Panc1 (cell line): ENCODE measurements around the gene TACC2.

Experiments
- POLR2AphosphoS5 ChIP-seq: IDR thresholded peaks from 2 replicates; pipeline ENCODE4 v1.6.1; 2012; ENCODE audit warnings: mild to moderate bottlenecking, low read depth, low read length, moderate library complexity
- REST ChIP-seq, 2 experiments: IDR thresholded peaks; 2 replicates each; pipeline ENCODE4 v1.6.1; 2011 to 2012; ENCODE audit warnings: low read depth in 2 of 2, control low read depth in 1 of 2, low read length in 1 of 2, mild to moderate bottlenecking in 1 of 2, moderate library complexity in 1 of 2; ENCODE audit not compliant: insufficient read depth in 1 of 2
- TF ChIP-seq, protein P1 (sequence below): fragments of 450-650 bp; IDR thresholded peaks from 2 replicates; pipeline ENCODE4 v1.5.1; 2017; ENCODE audit warnings: mild to moderate bottlenecking

DNA sequence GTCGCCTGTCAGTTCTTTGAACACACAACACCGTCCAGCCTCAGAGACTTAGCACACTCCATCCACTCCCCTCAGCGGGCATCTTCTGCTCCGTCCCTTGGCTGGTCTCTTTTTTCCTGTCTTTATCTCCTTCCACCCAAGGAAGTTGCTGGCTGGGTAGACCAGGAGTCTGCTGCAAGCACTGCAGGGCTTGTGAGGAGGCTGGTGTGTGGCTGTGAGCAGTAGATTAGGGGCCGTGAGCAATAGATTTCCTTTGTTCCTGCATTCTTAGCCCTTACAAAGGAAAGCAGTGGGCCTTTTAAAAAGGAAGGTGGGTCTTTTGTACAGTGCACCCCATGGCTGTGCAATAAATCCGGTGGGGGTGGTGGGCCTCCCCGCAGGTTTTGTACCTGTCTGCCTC lies 181.8 kb downstream of the TACC2 start:
- TF ChIP-seq, protein P1, sequence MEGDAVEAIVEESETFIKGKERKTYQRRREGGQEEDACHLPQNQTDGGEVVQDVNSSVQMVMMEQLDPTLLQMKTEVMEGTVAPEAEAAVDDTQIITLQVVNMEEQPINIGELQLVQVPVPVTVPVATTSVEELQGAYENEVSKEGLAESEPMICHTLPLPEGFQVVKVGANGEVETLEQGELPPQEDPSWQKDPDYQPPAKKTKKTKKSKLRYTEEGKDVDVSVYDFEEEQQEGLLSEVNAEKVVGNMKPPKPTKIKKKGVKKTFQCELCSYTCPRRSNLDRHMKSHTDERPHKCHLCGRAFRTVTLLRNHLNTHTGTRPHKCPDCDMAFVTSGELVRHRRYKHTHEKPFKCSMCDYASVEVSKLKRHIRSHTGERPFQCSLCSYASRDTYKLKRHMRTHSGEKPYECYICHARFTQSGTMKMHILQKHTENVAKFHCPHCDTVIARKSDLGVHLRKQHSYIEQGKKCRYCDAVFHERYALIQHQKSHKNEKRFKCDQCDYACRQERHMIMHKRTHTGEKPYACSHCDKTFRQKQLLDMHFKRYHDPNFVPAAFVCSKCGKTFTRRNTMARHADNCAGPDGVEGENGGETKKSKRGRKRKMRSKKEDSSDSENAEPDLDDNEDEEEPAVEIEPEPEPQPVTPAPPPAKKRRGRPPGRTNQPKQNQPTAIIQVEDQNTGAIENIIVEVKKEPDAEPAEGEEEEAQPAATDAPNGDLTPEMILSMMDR: no peak
- no peak for TF ChIP-seq REST (IDR thresholded peaks at IDR 0.05; ENCODE audit: insufficient read depth in 1 of 2, low read depth in 2 of 2, low read length in 1 of 2)
- TF ChIP-seq POLR2AphosphoS5: no peak
